ENCODE data around the gene SLC30A3.
"Not testable (repeated sequence)": the region's sequence is repeated elsewhere in the genome, so short reads cannot be mapped to it uniquely, and the experiment has no call there.

SLC30A3 gene

DNA sequence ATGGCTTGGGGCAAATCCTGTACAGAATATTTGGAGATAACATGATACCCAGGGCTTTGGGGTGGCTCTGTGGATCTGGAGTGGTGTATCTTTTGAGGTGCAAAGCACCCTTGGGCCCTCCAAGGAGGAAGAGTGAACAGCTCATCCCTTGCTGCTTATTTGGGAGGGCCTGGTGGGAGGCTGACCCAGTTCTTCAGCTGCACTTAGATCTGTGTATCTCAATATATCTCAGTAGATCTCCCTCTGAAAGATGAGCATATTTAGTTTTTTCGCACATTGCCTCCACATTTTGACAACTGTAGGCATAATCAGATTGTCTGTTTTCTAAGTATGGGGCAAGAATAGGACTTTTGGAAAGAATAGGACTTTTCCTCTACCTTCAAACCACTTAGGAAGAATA lies 22.1 kb upstream of the SLC30A3 start:
- no peak for DNase-seq

DNA sequence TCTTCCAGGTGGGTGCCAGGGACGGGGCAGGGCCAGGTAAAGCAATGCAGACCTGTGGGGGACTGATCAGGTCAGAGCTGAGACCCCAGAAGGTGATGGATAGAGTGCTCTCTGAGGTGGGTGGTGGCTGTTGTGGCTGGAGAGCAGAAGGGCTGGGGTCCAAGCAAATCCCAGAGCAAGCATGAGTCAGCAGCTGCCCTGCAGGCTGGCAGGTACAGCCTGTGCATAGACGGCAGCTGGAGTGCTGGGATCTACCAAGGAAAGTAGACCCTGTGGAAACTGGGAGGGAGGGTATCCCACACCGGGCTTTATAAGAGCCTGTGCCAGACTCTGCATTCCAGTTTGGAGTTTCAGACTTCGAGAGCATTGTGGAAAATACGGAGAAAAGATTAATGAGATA lies 20.0 kb upstream of the SLC30A3 start:
- no peak for DNase-seq

DNA sequence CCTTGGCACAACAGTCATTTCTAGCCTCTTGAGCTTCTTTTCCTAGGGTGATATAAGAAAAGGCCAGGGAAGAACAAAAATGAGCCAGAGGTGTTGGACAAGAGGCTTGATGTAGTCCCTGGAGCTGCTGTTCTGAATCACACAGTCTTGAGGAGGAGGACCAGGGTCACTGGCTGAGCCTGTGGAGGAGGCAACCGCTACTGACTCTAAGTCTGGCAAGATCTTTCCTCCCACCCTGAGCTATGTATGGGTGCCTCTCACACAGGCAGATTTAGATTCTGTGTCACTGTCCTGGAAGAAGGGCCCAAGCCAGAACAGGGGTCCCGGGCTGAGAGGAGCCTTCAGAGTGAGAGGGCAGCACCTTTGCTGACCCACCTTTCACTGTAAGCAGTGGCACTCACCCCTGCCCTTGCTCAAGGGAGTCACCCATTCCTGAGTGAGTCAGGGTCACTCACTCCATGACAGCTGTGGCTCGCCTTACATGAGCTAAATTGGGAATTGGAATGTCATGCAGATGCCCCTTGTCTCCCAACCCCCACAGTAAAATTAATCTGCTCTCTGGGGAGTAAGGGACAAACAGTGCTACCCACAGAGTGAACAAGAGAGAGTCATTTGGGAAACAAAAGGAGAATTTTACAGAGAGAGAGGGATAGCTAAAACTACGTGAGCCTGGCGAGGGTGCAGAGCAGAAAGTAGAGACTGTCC lies 19.2 kb upstream of the SLC30A3 start, which contains the start of gene TRIM54:
Gene TRIM54, plus strand, starts transcription at position 575 of the 705 bp plus-strand sequence. CDS start 303 bp downstream, outside the sequence.
- no peak for DNase-seq

DNA sequence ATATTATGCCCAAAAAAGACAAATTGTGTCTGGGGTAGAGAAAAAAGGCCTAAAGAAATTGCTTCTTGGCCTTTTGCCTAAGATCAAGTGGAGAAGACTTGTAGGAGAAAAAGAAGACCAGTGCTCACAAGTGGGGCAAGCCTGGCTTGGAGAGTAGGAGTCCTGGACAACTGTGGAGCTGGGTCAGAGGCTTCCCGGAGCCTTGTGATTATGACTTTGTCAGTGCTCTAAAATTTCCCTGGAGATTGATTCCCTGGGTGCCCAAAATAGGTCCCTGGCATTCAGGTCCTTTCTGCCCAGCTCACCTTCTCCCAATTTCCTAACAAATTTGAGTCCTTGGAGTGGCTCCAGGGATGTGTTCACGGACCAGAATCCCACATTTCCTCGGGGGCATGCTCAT lies 18.6 kb upstream of the SLC30A3 start:
- DNase-seq, result no peak

DNA sequence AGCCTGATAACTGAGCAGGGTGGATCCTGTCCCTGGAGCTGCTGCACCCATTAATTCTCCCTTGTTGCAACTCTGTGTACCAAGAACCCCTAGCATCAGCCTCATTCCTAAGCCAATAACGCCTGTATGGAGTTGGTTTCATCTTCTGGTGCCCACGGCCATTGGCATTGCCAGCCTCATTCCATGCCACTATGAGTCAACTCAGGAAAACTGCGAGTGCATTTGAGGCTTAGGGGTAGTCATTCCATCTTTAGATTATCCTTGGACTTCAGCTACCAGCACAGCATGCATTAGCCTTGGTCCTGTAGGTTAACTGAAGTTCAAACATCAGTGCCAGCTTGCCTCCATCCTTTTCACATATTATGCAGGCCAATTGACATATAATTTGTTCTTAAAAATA lies 18.0 kb upstream of the SLC30A3 start:
- no peak for DNase-seq

DNA sequence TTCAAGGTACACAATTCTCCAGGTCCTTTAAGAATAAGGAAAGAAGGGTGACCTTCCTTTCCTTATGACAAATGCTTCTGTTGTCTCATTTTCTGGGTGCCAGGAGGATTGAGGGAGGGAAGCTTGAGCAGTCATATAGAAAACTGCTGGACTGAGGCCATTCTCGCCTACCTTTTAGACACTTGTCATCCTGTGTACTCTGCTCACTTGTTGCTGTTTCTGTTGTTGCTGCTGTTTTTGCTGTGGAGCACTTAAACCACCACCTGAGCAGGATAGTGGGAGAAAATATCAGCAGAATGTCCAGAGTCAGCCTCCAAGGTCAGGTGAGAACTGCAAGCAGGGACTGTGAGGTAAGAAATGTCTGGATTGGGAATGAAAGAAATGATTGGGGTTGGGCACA lies 15.2 kb upstream of the SLC30A3 start:
- DNase-seq, result no peak

DNA sequence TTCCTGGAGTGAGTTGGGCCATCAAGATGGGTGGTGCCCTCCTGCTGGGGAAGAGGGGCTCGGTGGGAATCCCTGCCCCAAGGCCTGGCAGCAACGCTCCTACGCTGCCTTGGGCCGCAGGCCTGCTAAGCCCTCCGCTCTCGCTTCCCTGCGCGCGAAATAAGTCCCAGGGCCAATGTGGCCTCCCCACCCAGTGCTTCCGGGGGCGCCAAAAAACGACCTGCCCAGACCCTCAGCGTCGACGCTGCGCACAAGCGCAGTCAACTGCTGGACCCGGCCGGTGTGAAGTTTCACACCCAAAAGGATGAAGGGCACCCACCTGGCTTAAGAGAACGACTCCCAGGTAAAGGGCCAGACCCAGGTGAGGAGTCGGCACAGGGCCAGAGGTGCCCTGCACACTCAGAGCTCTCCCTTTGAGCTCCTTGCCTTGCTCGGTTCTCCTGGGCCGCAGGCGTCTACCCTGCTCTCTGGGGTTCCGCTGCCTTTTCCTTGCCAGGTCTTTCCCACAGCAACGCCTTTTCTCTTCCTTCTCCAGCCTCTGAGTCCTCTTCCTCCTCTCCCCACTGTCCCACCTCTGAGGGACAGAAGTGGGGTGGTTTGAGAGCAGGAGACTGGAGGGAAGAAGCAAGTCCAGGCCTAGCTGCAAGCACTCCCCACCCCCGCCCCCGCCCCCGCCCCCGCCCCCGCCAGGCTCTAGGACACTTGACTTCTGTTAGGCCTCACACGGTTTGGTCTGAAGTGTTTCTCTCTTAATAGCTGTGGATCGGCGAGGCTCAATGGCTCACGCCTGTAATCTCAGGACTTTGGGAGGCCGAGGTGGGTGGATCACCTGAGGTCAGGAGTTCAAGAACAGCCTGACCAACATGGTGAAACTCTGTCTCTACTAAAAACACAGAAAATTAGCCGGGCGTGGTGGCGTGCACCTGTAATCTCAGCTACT lies 12.6 kb upstream of the SLC30A3 start, which contains the start of gene DNAJC5G:
Gene DNAJC5G, plus strand, starts transcription at position 223 of the 940 bp plus-strand sequence. CDS start 1,296 bp downstream, outside the sequence.
- DNase-seq, result no peak

DNA sequence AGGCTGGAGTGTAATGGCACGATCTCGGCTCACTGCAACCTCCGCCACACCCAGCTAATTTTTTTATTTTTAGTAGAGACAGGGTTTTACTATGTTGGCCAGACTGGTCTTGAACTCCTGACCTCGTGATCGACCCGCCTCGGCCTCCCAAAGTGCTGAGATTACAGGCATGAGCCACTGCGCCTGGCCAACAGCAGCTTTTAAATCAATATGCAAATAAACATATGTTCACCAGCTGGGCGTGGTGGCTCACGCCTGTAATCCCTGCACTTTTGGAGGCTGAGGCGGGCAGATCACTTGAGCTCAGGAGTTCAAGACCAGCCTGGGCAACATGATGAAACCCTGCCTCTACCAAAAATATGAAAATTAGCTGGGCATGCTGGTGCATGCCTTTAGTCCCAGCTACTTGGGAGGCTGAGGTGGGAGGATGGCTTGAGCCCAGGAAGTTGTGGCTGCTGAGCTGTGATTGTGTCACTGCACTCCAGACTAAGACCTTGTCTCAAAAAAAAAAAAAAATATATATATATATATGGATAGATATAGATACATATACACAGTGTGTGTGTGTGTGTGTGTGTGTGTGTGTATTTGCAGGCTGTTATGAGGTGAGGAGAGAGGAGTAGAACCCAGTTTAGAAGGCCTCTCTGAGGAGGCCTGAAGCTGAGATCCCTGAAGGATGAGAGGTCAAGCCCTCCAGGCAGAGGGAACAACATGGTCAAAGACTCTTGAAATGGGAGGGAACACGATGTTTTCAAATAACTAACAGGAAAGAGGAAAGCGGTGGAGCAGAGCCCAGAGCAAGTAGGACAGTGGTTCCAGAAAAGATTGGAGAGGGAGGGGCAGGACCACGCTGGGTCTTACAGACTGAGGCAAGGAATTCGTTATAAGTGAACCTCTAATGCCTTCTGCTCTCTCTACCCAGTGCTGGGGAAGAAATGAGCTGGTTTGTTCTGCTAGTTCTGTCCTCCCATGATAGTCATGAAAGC lies 10.0 kb upstream of the SLC30A3 start:
- not testable (repeated sequence) for DNase-seq

DNA sequence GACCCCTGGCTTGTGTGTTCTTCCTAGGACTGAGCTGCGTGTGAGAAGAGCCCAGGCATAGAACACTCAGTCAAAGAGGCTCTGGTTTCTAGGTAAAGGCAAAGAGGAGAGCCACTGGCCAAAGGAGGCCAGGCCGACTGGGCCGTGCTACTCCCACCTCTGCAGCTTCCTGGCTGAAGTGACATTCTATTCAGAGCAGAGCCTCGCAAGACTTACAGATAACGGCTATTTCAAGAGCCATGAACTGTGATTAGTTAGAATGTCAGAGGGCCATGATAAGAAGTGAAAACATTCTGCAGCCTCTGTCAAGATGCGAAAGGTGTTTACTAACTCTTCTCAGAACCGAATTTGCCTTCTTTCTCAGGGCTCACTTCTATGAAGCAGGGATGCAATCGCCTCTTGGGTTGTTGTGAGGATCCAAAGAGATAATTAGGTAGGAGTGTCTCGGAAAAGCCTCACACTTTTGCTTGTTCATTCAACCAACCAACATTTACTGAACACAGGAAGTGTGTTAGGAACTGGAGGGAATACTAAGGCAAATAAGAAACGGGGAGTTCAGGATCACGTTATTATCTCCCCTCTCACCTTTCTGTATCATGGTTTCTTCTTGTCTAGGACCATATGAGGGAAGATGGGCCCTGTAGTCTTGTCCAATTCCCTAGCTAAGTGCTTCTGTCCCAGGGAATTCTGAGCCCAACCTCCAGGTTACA lies 8.9 kb upstream of the SLC30A3 start:
- DNase-seq, result no peak

DNA sequence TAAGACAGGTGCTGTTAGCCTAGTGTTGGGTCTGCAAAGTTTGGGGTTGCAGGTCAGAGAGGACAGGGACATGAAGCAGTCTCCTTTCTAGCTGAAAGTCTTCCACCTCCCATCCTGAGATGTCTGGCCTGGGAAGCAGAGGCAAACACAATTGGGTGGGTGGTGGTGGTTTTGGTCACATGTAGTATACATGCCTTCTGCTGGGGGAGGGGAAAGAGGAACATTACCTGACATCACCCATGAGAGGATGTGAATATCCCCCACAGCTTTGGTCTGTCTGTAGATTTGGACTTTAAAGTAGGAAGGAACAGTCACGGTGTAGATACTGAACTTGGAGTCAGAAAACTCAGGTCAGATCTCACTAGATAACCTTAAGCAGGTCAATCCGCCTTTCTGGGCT lies 7.8 kb upstream of the SLC30A3 start:
- no peak for DNase-seq

DNA sequence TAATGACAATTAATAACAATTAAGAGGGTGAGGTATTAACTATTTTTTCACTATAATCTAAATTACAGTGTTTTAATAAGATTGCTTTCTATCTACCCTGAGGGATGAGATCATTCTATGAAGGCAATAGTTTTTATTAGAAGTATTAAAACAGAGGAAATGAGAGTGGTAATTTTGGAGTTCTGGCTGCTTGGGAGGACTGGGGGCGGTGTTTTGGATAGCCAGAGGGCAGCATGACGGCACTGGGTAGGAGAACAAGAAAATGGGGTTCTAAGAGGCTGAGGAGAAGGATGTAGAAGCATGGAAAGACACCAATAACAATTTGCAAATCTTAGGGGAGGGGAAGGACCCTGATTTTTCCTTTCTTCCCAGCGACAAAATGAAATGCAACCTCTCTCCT lies 7.3 kb upstream of the SLC30A3 start:
- DNase-seq, result no peak

DNA sequence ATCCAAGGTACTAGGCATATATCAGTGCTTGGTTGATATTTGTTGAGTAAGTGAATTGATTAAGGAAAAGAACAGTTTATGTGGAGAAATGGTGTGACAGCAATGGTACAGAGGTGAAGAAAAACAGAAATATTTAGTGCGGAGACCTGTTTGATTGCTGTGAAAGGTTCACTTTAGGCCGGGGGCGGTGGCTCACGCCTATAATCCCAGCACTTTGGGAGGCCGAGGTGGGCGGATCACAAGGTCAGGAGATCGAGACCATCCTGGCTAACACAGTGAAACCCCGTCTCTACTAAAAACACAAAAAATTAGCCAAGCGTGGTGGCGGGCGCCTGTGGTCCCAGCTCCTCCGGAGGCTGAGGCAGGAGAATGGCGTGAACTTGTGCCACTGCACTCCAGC lies 5.4 kb upstream of the SLC30A3 start:
- DNase-seq, result not testable (repeated sequence)

DNA sequence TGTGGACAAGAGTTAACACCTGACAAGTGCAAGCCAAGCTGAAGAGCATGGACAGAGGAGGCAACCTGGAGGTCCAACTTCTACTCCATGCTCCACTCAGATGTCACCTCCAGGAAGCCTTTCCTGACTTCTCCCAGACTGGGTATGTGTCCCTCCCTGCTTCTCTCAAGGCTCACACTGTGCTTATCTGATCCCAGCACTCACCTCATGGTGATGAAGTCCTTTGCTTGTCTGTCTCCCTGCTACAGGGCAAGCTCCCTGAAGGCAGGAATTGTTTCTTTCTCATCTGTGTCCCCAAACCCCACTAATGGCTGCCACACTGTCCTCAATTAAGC lies 2.7 kb upstream of the SLC30A3 start:
- DNase-seq, result no peak

DNA sequence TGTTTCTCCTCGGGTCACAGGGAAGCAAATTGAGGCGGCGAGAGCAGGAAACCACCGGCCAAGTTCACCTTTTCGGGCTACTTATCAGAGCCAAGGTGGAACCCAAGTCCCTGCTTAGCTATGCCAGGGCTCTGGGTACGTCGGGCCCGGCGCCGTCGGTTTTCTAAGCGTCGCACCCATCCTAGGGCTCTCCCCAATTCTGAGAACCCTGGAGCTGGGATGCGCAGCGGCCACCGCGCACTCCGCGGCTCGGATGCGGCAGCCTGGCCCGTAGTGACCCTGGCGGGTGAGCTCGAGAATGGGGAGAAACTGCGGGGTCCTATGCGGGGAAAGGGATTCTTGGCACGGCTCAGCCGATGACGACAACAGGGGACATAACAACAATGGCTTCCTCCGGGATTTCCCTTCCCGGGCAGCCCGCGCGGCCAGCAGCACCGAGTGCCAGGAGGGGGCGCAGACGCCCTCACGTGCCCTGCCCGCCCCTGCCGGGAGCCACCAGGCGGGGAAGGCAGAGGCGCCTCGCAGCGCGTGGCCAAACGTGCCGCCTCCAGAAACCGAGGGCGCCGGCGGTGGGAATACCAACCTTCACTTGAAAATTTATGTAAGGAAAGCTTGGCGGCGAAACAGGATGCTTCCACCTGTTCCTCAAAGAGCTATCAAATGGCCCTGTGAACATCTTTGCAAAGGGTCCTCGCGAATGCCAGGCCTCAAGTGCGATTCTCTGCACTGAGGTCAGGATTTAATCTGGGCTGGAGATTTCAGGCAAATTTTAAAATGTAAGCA lies 2.1 kb upstream of the SLC30A3 start:
- peak; percentile 79 for DNase-seq

DNA sequence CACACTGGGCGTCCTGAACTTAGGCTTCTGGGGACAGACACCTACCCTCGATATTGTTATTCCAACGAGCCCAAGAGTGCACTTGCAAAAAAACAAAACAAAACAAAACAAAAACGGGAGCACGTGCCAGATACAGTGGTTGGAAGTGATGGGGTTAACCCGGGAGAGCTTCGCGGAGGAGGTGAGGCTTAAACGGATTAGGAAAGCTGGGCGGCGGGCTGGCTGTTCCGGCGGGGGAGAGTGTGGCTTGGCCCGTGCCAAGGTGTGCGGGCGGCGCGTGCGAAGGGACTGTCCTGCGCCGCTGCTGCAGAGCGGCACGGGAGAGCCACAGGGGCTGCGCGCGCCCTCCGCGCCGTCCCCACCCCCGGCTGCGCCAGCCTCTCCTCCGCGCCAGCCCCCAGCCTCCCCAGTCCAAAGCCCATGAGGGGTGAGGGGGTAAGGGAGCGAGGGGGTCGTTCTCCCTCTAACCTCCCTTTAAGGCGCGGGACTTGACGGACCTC lies 1.5 kb upstream of the SLC30A3 start:
- peak; percentile 29 for DNase-seq

DNA sequence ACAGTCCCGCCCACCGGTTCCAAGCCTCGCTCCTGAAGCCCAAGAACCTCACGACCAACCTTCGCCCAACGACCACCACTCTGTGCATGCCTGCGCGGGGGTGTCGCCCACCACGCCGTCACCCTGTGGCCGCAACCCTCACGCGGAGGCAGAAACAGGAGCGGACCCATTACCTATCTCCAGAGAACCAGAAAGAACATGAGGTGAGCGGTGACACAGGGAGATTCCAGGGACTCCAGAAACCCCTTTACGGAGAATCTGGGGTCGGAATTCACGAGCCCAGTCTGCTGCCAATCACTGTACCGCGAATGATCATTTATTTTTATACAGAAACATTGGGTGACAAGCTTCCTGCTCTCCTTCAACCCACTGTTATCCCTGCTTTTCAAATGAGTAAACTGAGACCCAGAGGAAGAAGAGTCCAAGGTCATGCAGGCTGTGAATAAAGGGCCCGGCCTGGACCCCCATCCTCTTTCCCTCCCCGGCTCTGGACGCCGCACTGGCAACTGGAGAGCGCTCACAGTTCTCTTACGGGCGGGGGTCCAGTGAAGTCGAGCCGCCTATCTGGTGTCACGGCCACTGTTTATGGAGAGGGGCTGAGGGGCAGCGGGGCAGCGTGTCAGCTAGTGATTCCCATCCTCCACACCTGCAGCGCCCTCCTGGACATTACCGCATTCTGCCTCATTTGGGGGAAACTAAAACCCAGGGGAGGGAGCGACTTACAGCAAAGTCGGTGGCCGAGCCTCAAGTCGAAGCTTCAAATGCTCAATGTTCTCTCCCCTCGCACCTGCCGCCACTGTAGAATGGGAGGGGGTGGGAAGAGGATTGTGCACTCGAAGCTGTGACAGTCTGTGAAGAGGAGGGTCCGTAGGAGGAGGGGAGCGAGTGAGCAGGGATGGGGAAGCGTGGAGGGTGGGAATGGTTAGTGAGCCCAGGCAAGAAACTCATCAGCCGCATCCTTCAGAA lies 723 bp upstream of the SLC30A3 start:
- peak; percentile 29 for DNase-seq

DNA sequence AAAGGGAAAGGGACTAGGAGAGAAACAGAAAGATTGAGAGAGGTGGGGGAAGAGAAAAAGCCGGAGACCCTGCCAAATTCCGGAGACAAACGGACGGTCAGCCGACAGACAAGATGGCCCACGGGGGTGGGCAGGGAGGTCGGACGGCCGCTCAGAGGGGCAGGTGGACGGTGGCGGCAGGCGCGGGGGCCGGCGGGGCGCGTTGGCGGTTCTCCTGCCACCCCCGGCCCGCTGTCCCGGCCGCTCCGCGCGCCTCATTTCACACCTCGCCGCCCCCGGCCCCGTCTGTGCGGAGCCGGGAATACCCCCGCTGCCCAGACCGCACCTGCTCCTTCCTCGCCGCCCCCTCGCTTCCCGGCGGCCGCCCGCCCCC lies 935 bp downstream of the SLC30A3 start:
- DNase-seq, result no peak

DNA sequence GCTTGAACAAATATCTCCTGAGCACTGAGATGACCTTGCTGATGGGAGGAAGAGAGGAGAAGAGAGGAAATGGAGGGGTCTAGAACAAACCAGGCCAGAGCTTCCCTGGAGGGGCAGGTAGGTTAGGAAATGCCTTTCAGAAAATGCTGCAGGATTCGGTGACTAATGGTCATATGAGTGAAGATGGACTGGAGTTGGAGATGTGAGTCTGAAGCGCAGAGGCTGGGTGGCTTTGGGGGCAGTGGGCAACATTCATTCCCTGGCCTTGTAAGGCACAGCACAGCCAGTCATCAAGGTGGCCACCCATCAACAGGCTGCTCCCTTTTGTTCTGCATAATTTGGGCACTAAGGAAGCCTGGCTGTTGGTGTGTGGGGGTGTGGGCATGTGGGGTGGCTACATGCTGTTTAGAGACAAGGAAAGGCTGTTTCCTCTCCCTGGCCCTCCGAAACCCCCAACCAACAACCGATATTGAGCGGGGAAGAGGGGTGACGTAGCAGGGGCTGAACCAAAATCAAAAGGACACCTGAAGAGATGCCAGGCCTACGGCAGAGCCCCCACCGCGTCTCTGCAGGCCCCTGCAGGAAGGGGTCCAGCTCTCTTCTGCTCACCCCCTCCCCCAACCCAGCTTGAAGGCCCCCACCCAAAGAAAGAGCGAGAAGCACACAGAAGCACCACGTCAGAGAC lies 1.5 kb downstream of the SLC30A3 start:
- DNase-seq, result no peak

DNA sequence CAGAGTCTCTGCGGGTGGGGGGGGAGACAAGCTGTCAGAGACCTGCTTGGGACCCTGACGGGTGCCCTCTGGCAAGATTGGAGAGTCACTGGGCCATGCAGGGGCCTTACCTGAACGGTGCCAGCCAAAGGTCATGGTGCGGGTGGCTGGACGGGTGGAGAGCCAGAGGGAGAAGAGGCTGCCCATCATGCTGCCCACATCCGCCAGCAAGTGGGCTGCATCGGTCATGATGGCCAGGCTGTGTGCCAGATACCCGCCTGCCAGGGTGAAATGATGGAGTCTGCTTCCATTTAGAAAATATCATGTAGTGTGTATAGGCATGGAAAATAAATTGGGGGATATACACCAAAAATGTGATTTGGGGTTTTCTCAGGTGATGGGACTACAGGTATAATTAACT lies 4.8 kb downstream of the SLC30A3 start:
- DNase-seq, result no peak
